Measurements from ENCODE around the gene ZNF300. TPM values are rescaled to one million over a fixed set of nuclear protein-coding genes. Genes with fewer than 3 reads are reported as not detected.
A peak's percentile ranks its signal among the peaks of the same experiment; 100 is the strongest.
"Not testable (repeated sequence)": the region's sequence is repeated elsewhere in the genome, so short reads cannot be mapped to it uniquely, and the experiment has no call there.

ZNF300 gene
- total RNA-seq, 1 donor: 6.9 TPM

GRCh38 chr5:150846654-150847333, 58.0 kb downstream of the ZNF300 start:
- peak; percentile 67 for TF ChIP-seq CTCF (IDR thresholded peaks at IDR 0.05; ENCODE audit: insufficient read depth, low read depth, low read length)
- H3K4me3 ChIP-seq (ENCODE audit: low read depth, low read length): no peak overlapping the region
- DNase-seq (ENCODE audit: low read depth): peak; percentile 95

GRCh38 chr5:150846308-150846653, 58.5 kb downstream of the ZNF300 start, which contains the start of gene IRGM:
IRGM (plus strand) TSS chr5:150846521; CDS start chr5:150848124, 1,603 bp downstream.
- not testable (repeated sequence) for H3K4me3 ChIP-seq (ENCODE audit: low read depth, low read length); DNase-seq (ENCODE audit: low read depth)

GRCh38 chr5:150845185-150845859, 59.5 kb downstream of the ZNF300 start:
- not testable (repeated sequence) for DNase-seq (ENCODE audit: low read depth)

More at GRCh38 chr5:150845185-150845859, 59.5 kb downstream of the ZNF300 start:
- not testable (repeated sequence) for H3K4me3 ChIP-seq (ENCODE audit: low read depth, low read length)

Other genes with a start within 250 kb of the ZNF300 start
- under 0.01 TPM in 2 replicates for gene MYOZ3, start 243.7 kb downstream of the ZNF300 start, total RNA-seq
- gene RBM22, start 203.9 kb downstream of the ZNF300 start, total RNA-seq: 18.7 and 29.8 TPM in 2 replicates
- 48.3 and 66.1 TPM in 2 replicates for gene DCTN4, start 146.0 kb downstream of the ZNF300 start, total RNA-seq
- 41.5 and 49.9 TPM in 2 replicates for gene SMIM3, start 126.2 kb downstream of the ZNF300 start, total RNA-seq
- gene IRGM, start 58.5 kb downstream of the ZNF300 start, total RNA-seq: 0.32 TPM in 1 of 2 replicates, not detected in the other
- gene GPX3, start 115.6 kb upstream of the ZNF300 start, total RNA-seq: 3.5 and 3.9 TPM in 2 replicates
- gene TNIP1, start 176.1 kb upstream of the ZNF300 start, total RNA-seq: 88.3 and 108 TPM in 2 replicates